WTC11 (cell line): ENCODE results near the gene PNMA1.

Experiments used
- ATF2 ChIP-seq: sonication (generic); formaldehyde crosslinking; IDR thresholded peaks from 2 replicates; pipeline ENCODE4 v1.8.1; 2022; ENCODE audit warnings: low read depth, missing genetic modification reagents, borderline replicate concordance
- CTCF ChIP-seq: fragments of 200-600 bp; IDR thresholded peaks from 2 replicates; pipeline ENCODE4 v1.8.0; 2022; ENCODE audit warnings: antibody characterized with exemption
- E2F1 ChIP-seq: sonication (generic); formaldehyde crosslinking; IDR thresholded peaks from 2 replicates; pipeline ENCODE4 v1.8.0; 2022; ENCODE audit warnings: mild to moderate bottlenecking, missing genetic modification reagents
- E2F5 ChIP-seq: sonication (generic); formaldehyde crosslinking; IDR thresholded peaks from 2 replicates; pipeline ENCODE4 v1.8.1; 2022; ENCODE audit warnings: mild to moderate bottlenecking, moderate library complexity, missing genetic modification reagents
- GABPB1 ChIP-seq: sonication (generic); formaldehyde crosslinking; IDR thresholded peaks from 2 replicates; pipeline ENCODE4 v1.8.1; 2023; ENCODE audit warnings: mild to moderate bottlenecking, missing genetic modification reagents
- HMGXB4 ChIP-seq: sonication (generic); formaldehyde crosslinking; IDR thresholded peaks from 2 replicates; pipeline ENCODE4 v1.8.1; 2023; ENCODE audit warnings: mild to moderate bottlenecking, moderate library complexity, missing genetic modification reagents
- JUN ChIP-seq: sonication (generic); formaldehyde crosslinking; IDR thresholded peaks from 2 replicates; pipeline ENCODE4 v1.8.0; 2023; ENCODE audit warnings: mild to moderate bottlenecking, missing genetic modification reagents
- NFE2L1 ChIP-seq: sonication (generic); formaldehyde crosslinking; IDR thresholded peaks from 2 replicates; pipeline ENCODE4 v1.8.1; 2023; ENCODE audit warnings: missing genetic modification reagents
- NR1H2 ChIP-seq: sonication (generic); formaldehyde crosslinking; IDR thresholded peaks from 2 replicates; pipeline ENCODE4 v1.9.0; 2021; ENCODE audit warnings: mild to moderate bottlenecking, moderate library complexity, missing genetic modification reagents
- RELA ChIP-seq: sonication (generic); formaldehyde crosslinking; IDR thresholded peaks from 2 replicates; pipeline ENCODE4 v1.8.1; 2022; ENCODE audit warnings: missing genetic modification reagents, mild to moderate bottlenecking, borderline replicate concordance
- TCF7 ChIP-seq: sonication (generic); formaldehyde crosslinking; IDR thresholded peaks from 2 replicates; pipeline ENCODE4 v1.8.0; 2022; ENCODE audit warnings: mild to moderate bottlenecking, low read depth, missing genetic modification reagents, moderate library complexity
- TEAD1 ChIP-seq: sonication (generic); formaldehyde crosslinking; IDR thresholded peaks from 2 replicates; pipeline ENCODE4 v1.8.0; 2022; ENCODE audit warnings: mild to moderate bottlenecking, missing genetic modification reagents
- ZNF423 ChIP-seq: fragments of 250-450 bp; sonication (Bioruptor Pico); IDR thresholded peaks from 2 replicates; pipeline ENCODE4 v2.1.2; 2022; ENCODE audit warnings: mild to moderate bottlenecking, moderate library complexity

- TF ChIP-seq CTCF (no peak), E2F5 (no peak), E2F1 (CRISPR knock-in tag) (no peak), RELA (CRISPR knock-in tag) (no peak), NFE2L1 (CRISPR knock-in tag) (no peak), HMGXB4 (CRISPR knock-in tag) (no peak), GABPB1 (CRISPR knock-in tag) (no peak), TEAD1 (CRISPR knock-in tag) (no peak), JUN (CRISPR knock-in tag) (no peak), ATF2 (CRISPR knock-in tag) (no peak), ZNF423 (CRISPR knock-in tag) (no peak), TCF7 (no peak), NR1H2 (CRISPR knock-in tag) (no peak)
These were observed 16.9 kb upstream of the PNMA1 start for GRCh38 chr14:73731111-73731510.
